ENCODE results near the gene OR51M1. TPM values are rescaled to one million over a fixed set of nuclear protein-coding genes. Genes with fewer than 3 reads are reported as not detected.

Gene OR51M1
- total RNA-seq, 1 experiment from 2014 or later = not detected

GRCh38 chr11:5398936-5399335, 15.3 kb downstream of the OR51M1 start:
- Mint-ChIP-seq H3K4me3 (ENCODE audit: low read depth, unreplicated experiment) (no peak overlapping the region), H3K9me3 (ENCODE audit: low read depth, unreplicated experiment) (peaks cover 10% of the 10 kb centered on the region), H3K36me3 (ENCODE audit: insufficient read depth, unreplicated experiment) (no peaks in the 10 kb centered on the region), H3K27ac (ENCODE audit: unreplicated experiment) (no peak overlapping the region), H3K4me1 (ENCODE audit: low read depth, unreplicated experiment) (no peaks in the 10 kb centered on the region), H3K27me3 (ENCODE audit: unreplicated experiment) (no peaks in the 10 kb centered on the region)
- intact Hi-C loops (cut with micrococcal nuclease; ENCODE audit: unreplicated experiment) = no loop called here
- TF ChIP-seq, protein P1, sequence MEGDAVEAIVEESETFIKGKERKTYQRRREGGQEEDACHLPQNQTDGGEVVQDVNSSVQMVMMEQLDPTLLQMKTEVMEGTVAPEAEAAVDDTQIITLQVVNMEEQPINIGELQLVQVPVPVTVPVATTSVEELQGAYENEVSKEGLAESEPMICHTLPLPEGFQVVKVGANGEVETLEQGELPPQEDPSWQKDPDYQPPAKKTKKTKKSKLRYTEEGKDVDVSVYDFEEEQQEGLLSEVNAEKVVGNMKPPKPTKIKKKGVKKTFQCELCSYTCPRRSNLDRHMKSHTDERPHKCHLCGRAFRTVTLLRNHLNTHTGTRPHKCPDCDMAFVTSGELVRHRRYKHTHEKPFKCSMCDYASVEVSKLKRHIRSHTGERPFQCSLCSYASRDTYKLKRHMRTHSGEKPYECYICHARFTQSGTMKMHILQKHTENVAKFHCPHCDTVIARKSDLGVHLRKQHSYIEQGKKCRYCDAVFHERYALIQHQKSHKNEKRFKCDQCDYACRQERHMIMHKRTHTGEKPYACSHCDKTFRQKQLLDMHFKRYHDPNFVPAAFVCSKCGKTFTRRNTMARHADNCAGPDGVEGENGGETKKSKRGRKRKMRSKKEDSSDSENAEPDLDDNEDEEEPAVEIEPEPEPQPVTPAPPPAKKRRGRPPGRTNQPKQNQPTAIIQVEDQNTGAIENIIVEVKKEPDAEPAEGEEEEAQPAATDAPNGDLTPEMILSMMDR (IDR thresholded peaks at IDR 0.05; ENCODE audit: unreplicated experiment) = no peak
- CTCF ChIA-PET = no interaction called here
- no peak for DNase-seq
- no TSS peak for BruUV-seq (replicated peaks)

DNA sequence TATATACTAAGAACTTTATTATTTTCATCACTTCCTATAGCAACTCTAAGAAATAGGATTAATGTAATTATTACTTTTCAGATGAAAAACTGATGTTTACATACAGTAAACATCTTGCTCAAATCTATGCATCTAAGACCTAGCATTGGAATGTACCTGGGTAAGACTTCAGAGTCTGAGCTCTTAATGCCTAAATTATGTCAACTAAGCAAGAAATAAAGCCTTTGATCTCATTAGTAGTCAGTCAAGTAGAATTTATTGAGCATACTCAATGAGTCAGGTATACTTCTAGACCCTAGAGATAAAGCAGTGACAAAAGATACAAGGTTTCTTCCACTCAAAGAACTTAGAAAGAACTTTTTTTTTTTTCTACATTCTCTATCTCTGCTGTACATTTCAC, 21.6 kb downstream of the OR51M1 start:
- CTCF ChIA-PET = no interaction called here
- TF ChIP-seq, protein P1 (IDR thresholded peaks at IDR 0.05; ENCODE audit: unreplicated experiment) = no peak
- BruUV-seq (replicated peaks) = no TSS peak

GRCh38 chr11:5420993-5421392, 37.4 kb downstream of the OR51M1 start:
- no peaks in the 10 kb centered on the region for H3K4me1 Mint-ChIP-seq (ENCODE audit: low read depth, unreplicated experiment)
- BruUV-seq (replicated peaks) = no TSS peak
- TF ChIP-seq, protein P1 (IDR thresholded peaks at IDR 0.05; ENCODE audit: unreplicated experiment) = no peak
- intact Hi-C loops (cut with micrococcal nuclease; ENCODE audit: unreplicated experiment) = no loop called here
- peaks cover 3% of the 10 kb centered on the region for H3K9me3 Mint-ChIP-seq (ENCODE audit: low read depth, unreplicated experiment)
- no peaks in the 10 kb centered on the region for H3K36me3 Mint-ChIP-seq (ENCODE audit: insufficient read depth, unreplicated experiment)
- H3K4me3 Mint-ChIP-seq (ENCODE audit: low read depth, unreplicated experiment) = no peak overlapping the region
- CTCF ChIA-PET = no interaction called here
- H3K27me3 Mint-ChIP-seq (ENCODE audit: unreplicated experiment) = peaks cover 30% of the 10 kb centered on the region
- DNase-seq = no peak
- H3K27ac Mint-ChIP-seq (ENCODE audit: unreplicated experiment) = no peak overlapping the region

More for the DNA sequence above, 21.6 kb downstream of the OR51M1 start:
- H3K27me3 Mint-ChIP-seq (ENCODE audit: unreplicated experiment) = no peaks in the 10 kb centered on the region
- peaks cover 14% of the 10 kb centered on the region for H3K9me3 Mint-ChIP-seq (ENCODE audit: low read depth, unreplicated experiment)
- H3K4me3 Mint-ChIP-seq (ENCODE audit: low read depth, unreplicated experiment) = no peak overlapping the region
- intact Hi-C loops (cut with micrococcal nuclease; ENCODE audit: unreplicated experiment) = no loop called here
- no peaks in the 10 kb centered on the region for H3K36me3 Mint-ChIP-seq (ENCODE audit: insufficient read depth, unreplicated experiment)
- H3K27ac Mint-ChIP-seq (ENCODE audit: unreplicated experiment) = no peak overlapping the region
- no peak for DNase-seq
- H3K4me1 Mint-ChIP-seq (ENCODE audit: low read depth, unreplicated experiment) = no peaks in the 10 kb centered on the region

GRCh38 chr11:5421811-5422210, 38.2 kb downstream of the OR51M1 start, which contains the start of gene OR51Q1:
OR51Q1 (plus strand) TSS chr11:5422111; CDS start chr11:5422201, 90 bp downstream.
- H3K36me3 Mint-ChIP-seq (ENCODE audit: insufficient read depth, unreplicated experiment) = no peaks in the 10 kb centered on the region
- H3K4me1 Mint-ChIP-seq (ENCODE audit: low read depth, unreplicated experiment) = no peaks in the 10 kb centered on the region
- H3K4me3 Mint-ChIP-seq (ENCODE audit: low read depth, unreplicated experiment) = no peak within 1 kb of the TSS
- DNase-seq = no peak
- H3K27me3 Mint-ChIP-seq (ENCODE audit: unreplicated experiment) = peaks cover 30% of the 10 kb centered on the region
- intact Hi-C loops (cut with micrococcal nuclease; ENCODE audit: unreplicated experiment) = no loop called here
- no peak within 1 kb of the TSS for H3K27ac Mint-ChIP-seq (ENCODE audit: unreplicated experiment)
- BruUV-seq (replicated peaks) = no TSS peak
- TF ChIP-seq, protein P1 (IDR thresholded peaks at IDR 0.05; ENCODE audit: unreplicated experiment) = no peak
- peaks cover 3% of the 10 kb centered on the region for H3K9me3 Mint-ChIP-seq (ENCODE audit: low read depth, unreplicated experiment)
- CTCF ChIA-PET = no interaction called here

Measured in Calu3 (cell line).